C4-2B (cell line): ENCODE results near the gene L3MBTL2.

ENCODE experiments used
- H3K27ac ChIP-seq: fragments of 450-650 bp; 2 replicates; pipeline ENCODE4 v1.5.1; 2017
- CTCF ChIP-seq: fragments of 450-650 bp; conservative IDR thresholded peaks from 2 replicates; pipeline ENCODE4 v1.5.1; 2017; ENCODE audit warnings: mild to moderate bottlenecking
- ZFX ChIP-seq: fragments of 450-650 bp; IDR thresholded peaks from 2 replicates; pipeline ENCODE4 v1.6.1; 2017

Gene L3MBTL2

GRCh38 chr22:41204992-41205900 lies at the start of gene L3MBTL2:
L3MBTL2 (plus strand) TSS chr22:41205312; CDS start chr22:41205363, 51 bp downstream.
- no peak for TF ChIP-seq CTCF
- TF ChIP-seq ZFX: peak; percentile 62; the same call in 1 of the 2 replicates
- peak within 1 kb of the TSS; percentile 84 for H3K27ac ChIP-seq

GRCh38 chr22:41157083-41157482 lies 48.0 kb upstream of the L3MBTL2 start:
- H3K27ac ChIP-seq: no peak overlapping the region
- TF ChIP-seq ZFX (no peak), CTCF (no peak)

GRCh38 chr22:41169157-41169556 lies 36.0 kb upstream of the L3MBTL2 start:
- TF ChIP-seq CTCF: no peak
- TF ChIP-seq ZFX: no peak
- no peak overlapping the region for H3K27ac ChIP-seq

GRCh38 chr22:41171996-41172395 lies 33.1 kb upstream of the L3MBTL2 start:
- no peak overlapping the region for H3K27ac ChIP-seq
- TF ChIP-seq CTCF (no peak), ZFX (no peak)

GRCh38 chr22:41175546-41175945 lies 29.6 kb upstream of the L3MBTL2 start:
- H3K27ac ChIP-seq: no peak overlapping the region

GRCh38 chr22:41177040-41177621 lies 28.0 kb upstream of the L3MBTL2 start:
- H3K27ac ChIP-seq: no peak overlapping the region
- no peak for TF ChIP-seq CTCF
- TF ChIP-seq ZFX: no peak

More at GRCh38 chr22:41175546-41175945, 29.6 kb upstream of the L3MBTL2 start:
- TF ChIP-seq ZFX (no peak), CTCF (no peak)
